NB4 (cell line): ENCODE results near the gene ZSCAN20.

Experiments
- MYC ChIP-seq: IDR thresholded peaks from 2 replicates; pipeline ENCODE4 v1.6.1; 2011; ENCODE audit warnings: low read depth, low read length
- POLR2A ChIP-seq: IDR thresholded peaks from 2 replicates; pipeline ENCODE4 v1.6.1; 2011; ENCODE audit warnings: mild to moderate bottlenecking; ENCODE audit not compliant: insufficient read length; ENCODE audit errors: extremely low read depth
- TF ChIP-seq, protein P1 (sequence below): IDR thresholded peaks from one replicate; pipeline ENCODE4 v1.5.1; 2012; ENCODE audit warnings: low read depth, low read length
- TF ChIP-seq, protein P2 (sequence below): IDR thresholded peaks from 2 replicates; pipeline ENCODE4 v1.6.1; 2011; ENCODE audit warnings: low read depth, low read length

DNA sequence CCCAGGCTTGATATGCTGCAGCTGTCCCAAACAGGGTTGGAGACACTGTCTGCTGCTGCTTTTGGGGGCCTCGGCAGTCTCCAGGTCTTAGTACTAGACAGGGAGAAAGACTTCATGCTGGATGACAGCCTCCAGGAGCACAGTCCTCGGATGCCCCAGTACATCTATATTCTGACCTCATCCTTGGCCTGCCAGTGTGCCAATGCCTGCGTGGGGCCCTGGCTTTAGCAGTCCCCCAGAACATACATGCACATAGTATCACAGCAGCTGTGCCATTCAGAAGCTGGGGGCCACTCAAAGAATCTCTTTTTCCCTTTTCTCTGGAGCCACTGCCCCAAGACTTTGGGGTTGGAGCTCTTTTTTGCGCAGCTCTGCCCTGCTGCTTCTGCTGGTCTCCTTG, 4.4 kb upstream of the ZSCAN20 start:
- TF ChIP-seq, protein P1, sequence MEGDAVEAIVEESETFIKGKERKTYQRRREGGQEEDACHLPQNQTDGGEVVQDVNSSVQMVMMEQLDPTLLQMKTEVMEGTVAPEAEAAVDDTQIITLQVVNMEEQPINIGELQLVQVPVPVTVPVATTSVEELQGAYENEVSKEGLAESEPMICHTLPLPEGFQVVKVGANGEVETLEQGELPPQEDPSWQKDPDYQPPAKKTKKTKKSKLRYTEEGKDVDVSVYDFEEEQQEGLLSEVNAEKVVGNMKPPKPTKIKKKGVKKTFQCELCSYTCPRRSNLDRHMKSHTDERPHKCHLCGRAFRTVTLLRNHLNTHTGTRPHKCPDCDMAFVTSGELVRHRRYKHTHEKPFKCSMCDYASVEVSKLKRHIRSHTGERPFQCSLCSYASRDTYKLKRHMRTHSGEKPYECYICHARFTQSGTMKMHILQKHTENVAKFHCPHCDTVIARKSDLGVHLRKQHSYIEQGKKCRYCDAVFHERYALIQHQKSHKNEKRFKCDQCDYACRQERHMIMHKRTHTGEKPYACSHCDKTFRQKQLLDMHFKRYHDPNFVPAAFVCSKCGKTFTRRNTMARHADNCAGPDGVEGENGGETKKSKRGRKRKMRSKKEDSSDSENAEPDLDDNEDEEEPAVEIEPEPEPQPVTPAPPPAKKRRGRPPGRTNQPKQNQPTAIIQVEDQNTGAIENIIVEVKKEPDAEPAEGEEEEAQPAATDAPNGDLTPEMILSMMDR: no peak
- TF ChIP-seq POLR2A: no peak
- TF ChIP-seq MYC: no peak
- TF ChIP-seq, protein P2, sequence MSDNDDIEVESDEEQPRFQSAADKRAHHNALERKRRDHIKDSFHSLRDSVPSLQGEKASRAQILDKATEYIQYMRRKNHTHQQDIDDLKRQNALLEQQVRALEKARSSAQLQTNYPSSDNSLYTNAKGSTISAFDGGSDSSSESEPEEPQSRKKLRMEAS: no peak
